HCT116 (cell line): ENCODE data around the gene FAM180A. TPM values are rescaled to one million over a fixed set of nuclear protein-coding genes. Genes with fewer than 3 reads are reported as not detected.

Source experiments
- ATAC-seq: fragments of 200-7000 bp; cut with Tn5 transposase; 2 replicates; pipeline ENCODE4 v1.9.1; 2020; ENCODE audit warnings: mild to moderate bottlenecking, moderate library complexity
- BruUV-seq: library from RNA; stranded (reverse); fragments of 400-500 nt; replicated peaks from 2 replicates; lab custom pipeline; 2021; lab: Mats Ljungman, UMichigan
- CTCF ChIA-PET: fragments of 300-600 bp; sonication (Branson Sonifier 250); formaldehyde crosslinking; loops from one replicate; lab custom pipeline; 2021; ENCODE audit warnings: antibody characterized with exemption; lab: Charles Lee
- POLR2A ChIA-PET: fragments of 300-600, 350-600 bp; sonication (Branson Sonifier 250); formaldehyde crosslinking; loops from one replicate; lab custom pipeline; 2021; ENCODE audit warnings: antibody characterized with exemption; lab: Charles Lee
- RAD21 ChIA-PET, 2 experiments: fragments of 300-600 bp; sonication (Branson Sonifier 250); formaldehyde crosslinking; loops; one replicate each; lab custom pipeline; 2023; ENCODE audit warnings: low total read pairs in 2 of 2; ENCODE audit not compliant: uncharacterized antibody in 2 of 2, unreplicated experiment in 2 of 2, low non-redundant PET in 1 of 2; lab: Charles Lee
- DNase-seq: peaks from one replicate; pipeline ENCODE4 v3.0.0-alpha.2; 2010; ENCODE audit warnings: low read depth, low spot score
- H2AFZ ChIP-seq: fragments of 200-600 bp; shearing (Covaris generic), sonication (generic); 2 replicates; pipeline ENCODE4 v1.6.1; 2017; ENCODE audit warnings: low read depth, mixed run types, mixed read lengths, antibody characterized with exemption, low read length; ENCODE audit not compliant: poor library complexity, severe bottlenecking
- H3K27ac ChIP-seq: 2 replicates; pipeline ENCODE4 v1.5.1; 2012; ENCODE audit warnings: low read depth, low read length
- H3K27me3 ChIP-seq: fragments of 200-600 bp; sonication (generic); 2 replicates; pipeline ENCODE4 v1.6.1; 2016; ENCODE audit warnings: mixed run types, low read length, mixed read lengths; ENCODE audit not compliant: insufficient read depth
- H3K36me3 ChIP-seq, 2 experiments: fragments of 200-500 bp in 1 of 2; fragments of 200-600 bp in 1 of 2; sonication (Bioruptor generic) in 1 of 2; sonication (generic) in 1 of 2; 2 replicates each; pipeline versions ENCODE4 v1.5.1 to v1.6.1; 2014 to 2016; ENCODE audit warnings: low read length in 2 of 2, inconsistent platforms in 1 of 2, mixed read lengths in 1 of 2, mixed run types in 1 of 2; ENCODE audit not compliant: insufficient read depth in 2 of 2, control insufficient read depth in 1 of 2
- H3K4me1 ChIP-seq, 2 experiments: fragments of 200-600 bp in 1 of 2; sonication (generic) in 1 of 2; 2 replicates each; pipeline versions ENCODE4 v1.5.1 to v1.6.1; 2012 to 2017; ENCODE audit warnings: low read length in 2 of 2, inconsistent platforms in 1 of 2, mild to moderate bottlenecking in 1 of 2, mixed read lengths in 1 of 2, mixed run types in 1 of 2, moderate library complexity in 1 of 2; ENCODE audit not compliant: insufficient read depth in 2 of 2, control insufficient read depth in 1 of 2
- H3K4me2 ChIP-seq: fragments of 200-600 bp; sonication (generic); 2 replicates; pipeline ENCODE4 v1.6.1; 2017; ENCODE audit warnings: mixed run types, low read length, mixed read lengths
- H3K4me3 ChIP-seq, 2 experiments: fragments of 200-600 bp in 1 of 2; sonication (generic) in 1 of 2; replicated peaks in 1 of 2; 2 replicates each; pipeline ENCODE4 v1.5.1; 2011 to 2016; ENCODE audit warnings: low read length in 2 of 2, control low read depth in 1 of 2, low read depth in 1 of 2, mild to moderate bottlenecking in 1 of 2, mixed read lengths in 1 of 2, mixed run types in 1 of 2
- H3K79me2 ChIP-seq: fragments of 200-600 bp; sonication (generic); 2 replicates; pipeline ENCODE4 v1.6.1; 2017; ENCODE audit warnings: mild to moderate bottlenecking, mixed run types, low read length, moderate library complexity, mixed read lengths; ENCODE audit not compliant: insufficient read depth
- H3K9ac ChIP-seq: fragments of 200-600 bp; sonication (generic); 2 replicates; pipeline ENCODE4 v1.6.1; 2016; ENCODE audit warnings: low read length, mixed read lengths
- H3K9me2 ChIP-seq: fragments of 200-600 bp; sonication (generic), shearing (Covaris generic); 2 replicates; pipeline ENCODE4 v1.6.1; 2017; ENCODE audit warnings: mixed run types, mild to moderate bottlenecking, moderate library complexity; ENCODE audit not compliant: insufficient read depth
- H3K9me3 ChIP-seq, 2 experiments: fragments of 200-500 bp in 1 of 2; fragments of 200-600 bp in 1 of 2; sonication (Bioruptor generic) in 1 of 2; sonication (generic) in 1 of 2; 2 replicates each; pipeline ENCODE4 v1.6.1; 2014 to 2017; ENCODE audit warnings: low read length in 2 of 2, mixed read lengths in 2 of 2, inconsistent platforms in 1 of 2, low read depth in 1 of 2, mild to moderate bottlenecking in 1 of 2, mixed run types in 1 of 2, moderate library complexity in 1 of 2; ENCODE audit not compliant: control insufficient read depth in 1 of 2, insufficient read depth in 1 of 2
- H4K20me1 ChIP-seq: fragments of 200-600 bp; sonication (generic), shearing (Covaris generic); 2 replicates; pipeline ENCODE4 v1.6.1; 2017; ENCODE audit warnings: mixed run types, mild to moderate bottlenecking, moderate library complexity; ENCODE audit not compliant: insufficient read depth
- EGR1 ChIP-seq: IDR thresholded peaks from 2 replicates; pipeline ENCODE4 v1.6.1; 2012; ENCODE audit warnings: low read depth
- ELF1 ChIP-seq: IDR thresholded peaks from 2 replicates; pipeline ENCODE4 v1.6.1; 2012; ENCODE audit warnings: low read depth, borderline replicate concordance
- EZH2 ChIP-seq: fragments of 200-600 bp; sonication (generic); IDR thresholded peaks from 2 replicates; pipeline ENCODE4 v1.6.1; 2017; ENCODE audit warnings: antibody characterized with exemption, mixed run types
- EZH2phosphoT487 ChIP-seq: fragments of 200-600 bp; IDR thresholded peaks from 2 replicates; pipeline ENCODE4 v1.6.1; 2018; ENCODE audit warnings: antibody characterized with exemption, borderline replicate concordance
- JUND ChIP-seq: IDR thresholded peaks from 2 replicates; pipeline ENCODE4 v1.6.1; 2012
- POLR2A ChIP-seq: IDR thresholded peaks from 2 replicates; pipeline ENCODE4 v1.7.0; 2011; ENCODE audit warnings: borderline replicate concordance; ENCODE audit not compliant: insufficient read depth, insufficient read length; ENCODE audit errors: extremely low read depth
- POLR2AphosphoS5 ChIP-seq: IDR thresholded peaks from 2 replicates; pipeline ENCODE4 v1.6.1; 2011; ENCODE audit warnings: mild to moderate bottlenecking, low read depth, low read length, moderate library complexity
- RAD21 ChIP-seq: IDR thresholded peaks from 2 replicates; pipeline ENCODE4 v1.6.1; 2012; ENCODE audit warnings: low read depth, mild to moderate bottlenecking
- SIN3A ChIP-seq: IDR thresholded peaks from 2 replicates; pipeline ENCODE4 v1.6.1; 2012; ENCODE audit warnings: low read depth
- SRF ChIP-seq: IDR thresholded peaks from 2 replicates; pipeline ENCODE4 v1.6.1; 2012; ENCODE audit warnings: low read depth
- TCF7L2 ChIP-seq: IDR thresholded peaks from 2 replicates; pipeline ENCODE4 v1.7.0; 2011; ENCODE audit warnings: borderline replicate concordance, inconsistent platforms; ENCODE audit not compliant: insufficient read depth, insufficient read length; ENCODE audit errors: extremely low read depth
- YY1 ChIP-seq: IDR thresholded peaks from 2 replicates; pipeline ENCODE4 v1.6.1; 2011; ENCODE audit warnings: low read length, low read depth, moderate library complexity, mild to moderate bottlenecking; ENCODE audit not compliant: insufficient replicate concordance; ENCODE audit errors: extremely low read depth
- ZBTB33 ChIP-seq: IDR thresholded peaks from 2 replicates; pipeline ENCODE4 v1.6.1; 2011; ENCODE audit warnings: mild to moderate bottlenecking, low read length, moderate library complexity; ENCODE audit not compliant: insufficient replicate concordance; ENCODE audit errors: extremely low read depth
- ZFX ChIP-seq: fragments of 450-650 bp; IDR thresholded peaks from 2 replicates; pipeline ENCODE4 v1.6.1; 2017
- intact Hi-C: fragments of 100-400 bp; cut with micrococcal nuclease; formaldehyde crosslinking; loops from 2 replicates; pipeline ENCODE4 v1.10.0; 2022
- total RNA-seq: library from RNA; stranded (reverse); gene quantifications from one replicate; pipeline ENCODE4 v1.2.1, GENCODE V29; 2021; ENCODE audit not compliant: unreplicated experiment
- TF ChIP-seq, protein P1 (sequence below), 3 experiments: fragments of 200-600 bp in 1 of 3; sonication (generic) in 1 of 3; IDR thresholded peaks in 2 of 3; conservative IDR thresholded peaks in 1 of 3; 2 replicates each; pipeline ENCODE4 v1.5.1; 2012 to 2017; ENCODE audit warnings: low read depth in 2 of 3, low read length in 2 of 3, antibody characterized with exemption in 1 of 3, borderline replicate concordance in 1 of 3, control low read depth in 1 of 3, mild to moderate bottlenecking in 1 of 3, mixed read lengths in 1 of 3, mixed run types in 1 of 3, moderate library complexity in 1 of 3; ENCODE audit not compliant: insufficient read depth in 1 of 3
- TF ChIP-seq, protein P2 (sequence below): IDR thresholded peaks from 2 replicates; pipeline ENCODE4 v1.6.1; 2012

The FAM180A gene
- total RNA-seq, 1 experiment from 2014 or later = 0.59 TPM

- TF ChIP-seq ZBTB33 (no peak), ZFX (no peak), SRF (no peak), JUND (no peak), TCF7L2 (no peak), POLR2A (no peak), EZH2phosphoT487 (no peak), EZH2 (no peak)
These were observed 20.4 kb downstream of the FAM180A start, which contains the start of gene SLC13A4 (continued) for GRCh38 chr7:135728136-135728669.

DNA sequence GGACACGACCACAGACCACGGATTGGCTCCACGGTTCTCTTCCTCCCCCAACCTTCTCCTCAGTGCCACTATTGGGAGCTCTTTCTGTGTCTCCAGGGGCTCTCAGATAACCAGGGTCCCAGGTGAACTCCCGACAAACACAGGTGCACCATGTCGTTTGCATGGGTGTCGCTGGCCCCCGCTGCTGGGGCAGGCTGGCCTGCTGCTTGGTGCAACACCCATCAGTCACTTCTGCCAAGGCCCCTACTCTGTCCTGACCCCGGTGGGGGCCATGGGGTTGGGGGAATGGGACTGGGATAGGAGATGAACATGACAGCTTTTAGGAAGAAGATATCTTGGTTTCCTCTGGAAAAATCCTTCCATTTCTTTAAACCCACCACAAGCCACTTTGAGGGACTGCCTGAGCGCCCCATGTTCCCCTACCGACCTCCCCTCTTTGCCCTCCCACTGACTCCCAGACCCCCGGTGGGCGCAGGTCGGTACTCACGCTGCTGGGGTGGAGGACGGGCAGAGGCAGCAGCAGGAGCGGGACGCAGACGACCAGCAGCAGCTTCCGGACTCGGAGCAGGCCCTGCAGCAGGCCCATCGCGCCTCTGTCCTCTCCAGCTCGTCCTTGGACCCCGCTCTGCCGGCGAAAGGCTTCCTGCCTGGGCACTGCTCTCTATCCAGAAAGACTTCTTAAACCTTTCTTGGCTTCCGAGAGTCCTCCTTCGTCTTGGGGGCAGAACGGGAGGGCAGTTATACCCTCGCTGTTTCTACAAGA lies 21.5 kb downstream of the FAM180A start:
- no peaks in the 10 kb centered on the region for H3K36me3 ChIP-seq
- no peak overlapping the region for H3K27ac ChIP-seq
- DNase-seq = no peak
- RAD21 ChIA-PET = no interaction called here
- H3K9me3 ChIP-seq = no peaks in the 10 kb centered on the region
- no TSS peak for BruUV-seq
- H4K20me1 ChIP-seq = no peaks in the 10 kb centered on the region
- CTCF ChIA-PET = interaction anchor here (0.5 kb wide), 1 partner anchor 17 kb away, joined by 4 read pairs; no protein-coding TSS in a partner anchor
- intact Hi-C loops = no loop called here
- ATAC-seq = no peak
- no peak overlapping the region for H2AFZ ChIP-seq
- POLR2A ChIA-PET = interaction anchor here (2.0 kb wide), 1 partner anchor 18 kb away, joined by 7 read pairs; no protein-coding TSS in a partner anchor
- TF ChIP-seq, protein P1, sequence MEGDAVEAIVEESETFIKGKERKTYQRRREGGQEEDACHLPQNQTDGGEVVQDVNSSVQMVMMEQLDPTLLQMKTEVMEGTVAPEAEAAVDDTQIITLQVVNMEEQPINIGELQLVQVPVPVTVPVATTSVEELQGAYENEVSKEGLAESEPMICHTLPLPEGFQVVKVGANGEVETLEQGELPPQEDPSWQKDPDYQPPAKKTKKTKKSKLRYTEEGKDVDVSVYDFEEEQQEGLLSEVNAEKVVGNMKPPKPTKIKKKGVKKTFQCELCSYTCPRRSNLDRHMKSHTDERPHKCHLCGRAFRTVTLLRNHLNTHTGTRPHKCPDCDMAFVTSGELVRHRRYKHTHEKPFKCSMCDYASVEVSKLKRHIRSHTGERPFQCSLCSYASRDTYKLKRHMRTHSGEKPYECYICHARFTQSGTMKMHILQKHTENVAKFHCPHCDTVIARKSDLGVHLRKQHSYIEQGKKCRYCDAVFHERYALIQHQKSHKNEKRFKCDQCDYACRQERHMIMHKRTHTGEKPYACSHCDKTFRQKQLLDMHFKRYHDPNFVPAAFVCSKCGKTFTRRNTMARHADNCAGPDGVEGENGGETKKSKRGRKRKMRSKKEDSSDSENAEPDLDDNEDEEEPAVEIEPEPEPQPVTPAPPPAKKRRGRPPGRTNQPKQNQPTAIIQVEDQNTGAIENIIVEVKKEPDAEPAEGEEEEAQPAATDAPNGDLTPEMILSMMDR (IDR thresholded peaks at IDR 0.05 in 2 of 3, conservative IDR thresholded peaks at IDR 0.05 in 1 of 3; ENCODE audit: borderline replicate concordance in 1 of 3, insufficient read depth in 1 of 3, low read depth in 2 of 3, low read length in 2 of 3) = no peak
- TF ChIP-seq ZFX = no peak
- no peak for TF ChIP-seq EZH2phosphoT487
- TF ChIP-seq SIN3A = no peak
- no peak for TF ChIP-seq POLR2AphosphoS5
- TF ChIP-seq YY1 = no peak
- TF ChIP-seq ELF1 = no peak
- TF ChIP-seq EZH2 = no peak
- TF ChIP-seq, protein P2, sequence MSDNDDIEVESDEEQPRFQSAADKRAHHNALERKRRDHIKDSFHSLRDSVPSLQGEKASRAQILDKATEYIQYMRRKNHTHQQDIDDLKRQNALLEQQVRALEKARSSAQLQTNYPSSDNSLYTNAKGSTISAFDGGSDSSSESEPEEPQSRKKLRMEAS = no peak
- TF ChIP-seq EGR1 = no peak
- TF ChIP-seq RAD21 = no peak
- no peak for TF ChIP-seq ZBTB33
- H3K9me2 ChIP-seq = no peaks in the 10 kb centered on the region
- H3K4me3 ChIP-seq = no peak overlapping the region
- no peak overlapping the region for H3K4me2 ChIP-seq
- H3K27me3 ChIP-seq = no peaks in the 10 kb centered on the region
- peaks cover 0 to 8% of the 10 kb centered on the region in 2 experiments; a peak in 1 of 4 replicates for H3K4me1 ChIP-seq
- H3K79me2 ChIP-seq = no peaks in the 10 kb centered on the region
- no peak overlapping the region for H3K9ac ChIP-seq
